Activated CD4-positive, alpha-beta T cell treated with anti-CD3 and anti-CD28 coated beads, Interleukin-2, amount 50 U/mL, for 4 hours (primary cell): ENCODE results near the gene RBMS3.
"Not testable (repeated sequence)": the region's sequence is repeated elsewhere in the genome, so short reads cannot be mapped to it uniquely, and the experiment has no call there.

ENCODE experiments used
- DNase-seq, 2 experiments: peaks; one replicate each; pipeline ENCODE4 v3.0.0-alpha.2; 2020

RBMS3 gene

GRCh38 chr3:29493109-29493508 is 212.2 kb downstream of the RBMS3 start:
- DNase-seq: no peak

- no peak for DNase-seq
Measured at GRCh38 chr3:29494305-29495036, 213.6 kb downstream of the RBMS3 start.

GRCh38 chr3:29497282-29497681 is 216.4 kb downstream of the RBMS3 start:
- DNase-seq: no peak

GRCh38 chr3:29502771-29503170 is 221.9 kb downstream of the RBMS3 start:
- DNase-seq: no peak

GRCh38 chr3:29503314-29503713 is 222.4 kb downstream of the RBMS3 start:
- DNase-seq: no peak

- DNase-seq: no peak
Measured at GRCh38 chr3:29503958-29504357, 223.1 kb downstream of the RBMS3 start.

- DNase-seq: no peak
Measured at GRCh38 chr3:29506502-29506901, 225.6 kb downstream of the RBMS3 start.

- DNase-seq: no peak
Measured at GRCh38 chr3:29511701-29512100, 230.8 kb downstream of the RBMS3 start.

GRCh38 chr3:29512641-29513040 is 231.8 kb downstream of the RBMS3 start:
- DNase-seq: no peak

GRCh38 chr3:29513236-29513635 is 232.4 kb downstream of the RBMS3 start:
- no peak for DNase-seq

GRCh38 chr3:29514170-29514569 is 233.3 kb downstream of the RBMS3 start:
- DNase-seq: no peak

- DNase-seq: no peak
Measured at GRCh38 chr3:29514912-29515311, 234.0 kb downstream of the RBMS3 start.

GRCh38 chr3:29515451-29515850 is 234.6 kb downstream of the RBMS3 start:
- DNase-seq: no peak

GRCh38 chr3:29516164-29516563 is 235.3 kb downstream of the RBMS3 start:
- no peak for DNase-seq

- no peak for DNase-seq
Measured at GRCh38 chr3:29520764-29521163, 239.9 kb downstream of the RBMS3 start.

GRCh38 chr3:29521293-29521692 is 240.4 kb downstream of the RBMS3 start:
- no peak for DNase-seq

GRCh38 chr3:29521751-29522150 is 240.9 kb downstream of the RBMS3 start:
- no peak for DNase-seq

- DNase-seq: not testable (repeated sequence)
Measured at GRCh38 chr3:29524433-29524832, 243.6 kb downstream of the RBMS3 start.

- no peak for DNase-seq
Measured at GRCh38 chr3:29525254-29525881, 244.5 kb downstream of the RBMS3 start.

GRCh38 chr3:29527246-29527645 is 246.4 kb downstream of the RBMS3 start:
- DNase-seq: no peak

- DNase-seq: no peak
Measured at GRCh38 chr3:29531644-29532043, 250.8 kb downstream of the RBMS3 start.

GRCh38 chr3:29532473-29532872 is 251.6 kb downstream of the RBMS3 start:
- no peak for DNase-seq

GRCh38 chr3:29534006-29534405 is 253.1 kb downstream of the RBMS3 start:
- DNase-seq: no peak

- DNase-seq: no peak
Measured at GRCh38 chr3:29536016-29536758, 255.3 kb downstream of the RBMS3 start.
